H1 (cell line): Measurements from ENCODE around the gene ANKRD50. TPM values are rescaled to one million over a fixed set of nuclear protein-coding genes. Genes with fewer than 3 reads are reported as not detected.

ENCODE experiments used
- CREB1 ChIP-seq: IDR thresholded peaks from 2 replicates; pipeline ENCODE4 v1.6.1; 2012; ENCODE audit warnings: inconsistent platforms
- PHF8 ChIP-seq: fragments of 200-600 bp; sonication (generic); conservative IDR thresholded peaks from 2 replicates; pipeline ENCODE4 v1.7.1; 2012; ENCODE audit warnings: low read depth, mild to moderate bottlenecking, inconsistent platforms, low read length, moderate library complexity
- polyA plus RNA-seq, 7 experiments: library from polyadenylated mRNA; depleted of rRNA in 3 of 7; stranded (reverse) in 5 of 7; unstranded in 2 of 7; fragments of >200 nt in 5 of 7; fragments of 200-250 nt in 2 of 7; gene quantifications; 1 replicate in 5 of 7; 2 replicates in 1 of 7; 4 replicates in 1 of 7; pipeline versions ENCODE4 v1.2.1 to v1.2.3, GENCODE V29; 2011 to 2013; ENCODE audit warnings: missing spikeins in 2 of 7, mixed read lengths in 2 of 7
- total RNA-seq: library from RNA; stranded (reverse); fragmentation: NEBNext Ultra II Directional; extraction: Animal tissue kit (Norgen Biotek cat#: 25700); gene quantifications from 2 replicates; pipeline ENCODE4 v1.2.1, GENCODE V29; 2021

ANKRD50 gene
- total and polyA plus RNA-seq, 2 of the 8 experiments (the other 6 are each of a cell fraction or from before 2014, with no cell fraction given), result 8.5 to 25.0 TPM

DNA sequence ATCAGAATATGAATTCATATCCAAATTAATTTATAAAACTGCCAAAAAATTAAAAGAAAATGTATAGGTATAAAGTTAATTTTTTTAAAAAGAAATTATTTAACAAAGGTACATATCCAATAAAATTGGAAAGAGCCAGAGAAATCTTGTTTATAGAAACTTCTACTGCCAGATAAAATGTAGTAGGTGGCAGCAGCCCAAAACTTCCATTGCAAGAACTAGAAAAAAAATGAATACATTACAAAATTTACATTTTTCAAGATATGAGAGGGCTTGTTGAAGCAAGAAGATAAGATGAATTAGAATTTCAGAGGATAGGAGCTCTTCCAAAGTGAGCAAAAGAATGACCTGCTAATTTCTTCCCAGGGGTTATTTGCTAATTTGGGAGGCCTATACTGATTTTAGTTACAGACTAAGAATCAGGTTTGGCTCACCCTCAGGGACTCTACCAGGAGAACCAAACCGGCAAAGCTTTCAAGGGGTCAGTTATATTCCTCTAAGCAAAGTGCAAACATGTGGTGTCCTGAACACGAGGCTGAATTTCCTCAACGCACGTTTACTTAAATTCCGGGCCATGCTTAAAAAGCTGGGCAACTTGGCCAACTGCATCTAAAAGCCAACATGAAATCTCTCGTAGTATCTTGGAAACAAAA is 17.5 kb downstream of the ANKRD50 start (continued):
- TF ChIP-seq CREB1 (no peak), PHF8 (no peak)
